Aorta (tissue), 4 donors: ENCODE results near the gene KRTAP2-4. TPM values are rescaled to one million over a fixed set of nuclear protein-coding genes. Genes with fewer than 3 reads are reported as not detected.

Source experiments
- polyA plus RNA-seq, 2 donors: library from polyadenylated mRNA; stranded (reverse); fragments of 200-250 nt; gene quantifications; one replicate each; pipeline ENCODE4 v1.2.3, GENCODE V29; 2013
- total RNA-seq, 2 donors: library from RNA; stranded (reverse); fragmentation: NEBNext Ultra II Directional; extraction: Animal tissue kit (Norgen Biotek cat#: 25700); gene quantifications; one replicate each; pipeline ENCODE4 v1.2.1, GENCODE V29; 2021
- donor health status: healthy with polysubstance abuse.
- donor health status: Bipolar disorder and iron deficiency.
- donor health status: DM: no; HTN: no; CAD: no.
- donor health status: DM: yes; HTN: yes; CAD: no.

KRTAP2-4 gene
- total and polyA plus RNA-seq, 4 donors: not detected

Other genes with a start within 250 kb of the KRTAP2-4 start
Only the 30 nearest of the 39 such genes appear.
- not detected for gene KRT20, start 180.6 kb downstream of the KRTAP2-4 start, total RNA-seq
- 100 to 1,000 TPM in 1 of 2 donors, 1 to 10 TPM in 1; 3.9 to 193 TPM for gene KRT20, start 180.6 kb downstream of the KRTAP2-4 start, polyA plus RNA-seq
- under 1 TPM; 0.30 to 0.39 TPM for gene KRT23, start 128.2 kb downstream of the KRTAP2-4 start, total RNA-seq
- under 1 TPM in 1 of 2 donors, not detected in 1; 0.50 TPM for gene KRT23, start 128.2 kb downstream of the KRTAP2-4 start, polyA plus RNA-seq
- not detected for gene KRT39, start 98.9 kb downstream of the KRTAP2-4 start, total RNA-seq
- gene KRT39, start 98.9 kb downstream of the KRTAP2-4 start, polyA plus RNA-seq: not detected
- not detected for gene KRT40, start 81.6 kb downstream of the KRTAP2-4 start, total RNA-seq
- not detected for gene KRT40, start 81.6 kb downstream of the KRTAP2-4 start, polyA plus RNA-seq
- gene KRTAP3-3, start 71.7 kb downstream of the KRTAP2-4 start, total RNA-seq: not detected
- gene KRTAP3-3, start 71.7 kb downstream of the KRTAP2-4 start, polyA plus RNA-seq: not detected
- gene KRTAP3-2, start 66.0 kb downstream of the KRTAP2-4 start, total RNA-seq: not detected
- gene KRTAP3-2, start 66.0 kb downstream of the KRTAP2-4 start, polyA plus RNA-seq: not detected
- gene KRTAP3-1, start 56.8 kb downstream of the KRTAP2-4 start, total RNA-seq: not detected
- gene KRTAP3-1, start 56.8 kb downstream of the KRTAP2-4 start, polyA plus RNA-seq: not detected
- not detected for gene KRTAP1-5, start 38.7 kb downstream of the KRTAP2-4 start, total RNA-seq
- gene KRTAP1-5, start 38.7 kb downstream of the KRTAP2-4 start, polyA plus RNA-seq: not detected
- gene KRTAP1-4, start 35.7 kb downstream of the KRTAP2-4 start, total RNA-seq: not detected
- gene KRTAP1-4, start 35.7 kb downstream of the KRTAP2-4 start, polyA plus RNA-seq: not detected
- gene KRTAP1-3, start 31.0 kb downstream of the KRTAP2-4 start, total RNA-seq: not detected
- gene KRTAP1-3, start 31.0 kb downstream of the KRTAP2-4 start, polyA plus RNA-seq: not detected
- gene KRTAP1-1, start 24.4 kb downstream of the KRTAP2-4 start, total RNA-seq: not detected
- not detected for gene KRTAP1-1, start 24.4 kb downstream of the KRTAP2-4 start, polyA plus RNA-seq
- not detected for gene KRTAP2-1, start 18.6 kb downstream of the KRTAP2-4 start, total RNA-seq
- not detected for gene KRTAP2-1, start 18.6 kb downstream of the KRTAP2-4 start, polyA plus RNA-seq
- not detected for gene KRTAP2-2, start 10.6 kb downstream of the KRTAP2-4 start, total RNA-seq
- not detected for gene KRTAP2-2, start 10.6 kb downstream of the KRTAP2-4 start, polyA plus RNA-seq
- not detected for gene KRTAP2-3, start 5.8 kb downstream of the KRTAP2-4 start, total RNA-seq
- gene KRTAP2-3, start 5.8 kb downstream of the KRTAP2-4 start, polyA plus RNA-seq: not detected
- gene KRTAP4-7, start 18.3 kb upstream of the KRTAP2-4 start, total RNA-seq: not detected
- gene KRTAP4-7, start 18.3 kb upstream of the KRTAP2-4 start, polyA plus RNA-seq: not detected
- not detected for gene KRTAP4-8, start 32.3 kb upstream of the KRTAP2-4 start, total RNA-seq
- gene KRTAP4-8, start 32.3 kb upstream of the KRTAP2-4 start, polyA plus RNA-seq: not detected
- gene KRTAP4-16, start 36.3 kb upstream of the KRTAP2-4 start, total RNA-seq: not detected
- gene KRTAP4-16, start 36.3 kb upstream of the KRTAP2-4 start, polyA plus RNA-seq: not detected
- not detected for gene KRTAP4-9, start 39.5 kb upstream of the KRTAP2-4 start, total RNA-seq
- gene KRTAP4-9, start 39.5 kb upstream of the KRTAP2-4 start, polyA plus RNA-seq: under 1 TPM in 1 of 2 donors, not detected in 1; 0.13 TPM
- not detected for gene KRTAP4-11, start 52.5 kb upstream of the KRTAP2-4 start, total RNA-seq
- gene KRTAP4-11, start 52.5 kb upstream of the KRTAP2-4 start, polyA plus RNA-seq: not detected
- not detected for gene KRTAP4-12, start 58.3 kb upstream of the KRTAP2-4 start, total RNA-seq
- gene KRTAP4-12, start 58.3 kb upstream of the KRTAP2-4 start, polyA plus RNA-seq: not detected
- gene KRTAP4-6, start 74.7 kb upstream of the KRTAP2-4 start, total RNA-seq: not detected
- gene KRTAP4-6, start 74.7 kb upstream of the KRTAP2-4 start, polyA plus RNA-seq: not detected
- not detected for gene KRTAP4-5, start 83.9 kb upstream of the KRTAP2-4 start, total RNA-seq
- gene KRTAP4-5, start 83.9 kb upstream of the KRTAP2-4 start, polyA plus RNA-seq: not detected
- gene KRTAP4-4, start 94.9 kb upstream of the KRTAP2-4 start, total RNA-seq: not detected
- not detected for gene KRTAP4-4, start 94.9 kb upstream of the KRTAP2-4 start, polyA plus RNA-seq
- not detected for gene KRTAP4-3, start 102.3 kb upstream of the KRTAP2-4 start, total RNA-seq
- gene KRTAP4-3, start 102.3 kb upstream of the KRTAP2-4 start, polyA plus RNA-seq: not detected
- gene KRTAP4-2, start 112.3 kb upstream of the KRTAP2-4 start, total RNA-seq: not detected
- not detected for gene KRTAP4-2, start 112.3 kb upstream of the KRTAP2-4 start, polyA plus RNA-seq
- not detected for gene KRTAP4-1, start 119.0 kb upstream of the KRTAP2-4 start, total RNA-seq
- not detected for gene KRTAP4-1, start 119.0 kb upstream of the KRTAP2-4 start, polyA plus RNA-seq
- gene KRTAP9-1, start 124.0 kb upstream of the KRTAP2-4 start, total RNA-seq: not detected
- not detected for gene KRTAP9-1, start 124.0 kb upstream of the KRTAP2-4 start, polyA plus RNA-seq
- not detected for gene KRTAP9-2, start 160.8 kb upstream of the KRTAP2-4 start, total RNA-seq
- not detected for gene KRTAP9-2, start 160.8 kb upstream of the KRTAP2-4 start, polyA plus RNA-seq
- not detected for gene KRTAP9-3, start 166.6 kb upstream of the KRTAP2-4 start, total RNA-seq
- gene KRTAP9-3, start 166.6 kb upstream of the KRTAP2-4 start, polyA plus RNA-seq: not detected
- gene KRTAP9-8, start 172.1 kb upstream of the KRTAP2-4 start, total RNA-seq: not detected
- not detected for gene KRTAP9-8, start 172.1 kb upstream of the KRTAP2-4 start, polyA plus RNA-seq